ENCODE measurements around the gene HERPUD2. TPM values are rescaled to one million over a fixed set of nuclear protein-coding genes. Genes with fewer than 3 reads are reported as not detected.
A peak's percentile ranks its signal among the peaks of the same experiment; 100 is the strongest.

The HERPUD2 gene
- polyA plus RNA-seq (2013), result 32.2 TPM

- peaks cover 0 to 7% (median under 1%) of the 10 kb centered on the region in 4 experiments for H3K36me3 ChIP-seq (ENCODE audit: control insufficient read depth in 4 of 4, insufficient read depth in 4 of 4, low read length in 3 of 4)
- peak within 1 kb of the TSS; percentile 92 to 95 for H3K27ac ChIP-seq (ENCODE audit: insufficient read depth in 1 of 2, low read depth in 1 of 2, low read length in 2 of 2, poor library complexity in 1 of 2, severe bottlenecking in 2 of 2)
- ChIA-PET POLR2A (interaction anchor here (0.8 to 2.0 kb wide), 3 partner anchors 15 to 106 kb away, joined by 3 to 12 read pairs (median 3); partner anchors contain the start of gene SEPTIN7), CTCF (interaction anchor here (1.3 to 3.6 kb wide), 3 partner anchors 10 to 50 kb away, joined by 5 to 15 read pairs (median 9); no protein-coding TSS in a partner anchor)
- DNase-seq, result peak; percentile 93 to 96 (median 95)
- no peaks in the 10 kb centered on the region for H3K27me3 ChIP-seq (replicated peaks in 2 of 5; ENCODE audit: control insufficient read depth in 4 of 5, insufficient read depth in 5 of 5, low read length in 4 of 5)
- peaks cover 19 to 53% (median 43%) of the 10 kb centered on the region in 4 experiments for H3K4me1 ChIP-seq (ENCODE audit: control extremely low read depth in 1 of 4, control insufficient read depth in 4 of 4, insufficient read depth in 4 of 4, low read length in 3 of 4)
- H3K4me3 ChIP-seq (ENCODE audit: control insufficient read depth in 1 of 7, extremely low read depth in 1 of 7, insufficient read depth in 4 of 7, low read depth in 2 of 7, low read length in 6 of 7), result peak within 1 kb of the TSS; percentile 83 to 99 (median 87)
- 0% methylated on average over 52 of the region's 68 CpGs for WGBS (ENCODE audit: insufficient coverage)
- H3K9me3 ChIP-seq (ENCODE audit: control extremely low read depth in 1 of 5, control insufficient read depth in 4 of 5, insufficient read depth in 2 of 5, low read depth in 1 of 5, low read length in 4 of 5), result no peaks in the 10 kb centered on the region
These were observed at the start of gene HERPUD2 for GRCh38 chr7:35694784-35695472. TSS of gene HERPUD2 (minus strand) at chr7:35695135. CDS start at chr7:35694330, 805 bp downstream.

GRCh38 chr7:35738889-35739288, 44.0 kb upstream of the HERPUD2 start:
- 100% methylated on average over 2 of the region's 3 CpGs for WGBS (ENCODE audit: insufficient coverage)
- no peak overlapping the region for H3K4me3 ChIP-seq (ENCODE audit: control insufficient read depth in 1 of 7, extremely low read depth in 1 of 7, insufficient read depth in 4 of 7, low read depth in 2 of 7, low read length in 6 of 7)
- H3K27me3 ChIP-seq (replicated peaks in 2 of 5; ENCODE audit: control insufficient read depth in 4 of 5, insufficient read depth in 5 of 5, low read length in 4 of 5), result no peaks in the 10 kb centered on the region
- DNase-seq, result no peak
- no peaks in the 10 kb centered on the region for H3K9me3 ChIP-seq (ENCODE audit: control extremely low read depth in 1 of 5, control insufficient read depth in 4 of 5, insufficient read depth in 2 of 5, low read depth in 1 of 5, low read length in 4 of 5)
- no peaks in the 10 kb centered on the region for H3K36me3 ChIP-seq (ENCODE audit: control insufficient read depth in 4 of 4, insufficient read depth in 4 of 4, low read length in 3 of 4)
- no peak overlapping the region for H3K27ac ChIP-seq (ENCODE audit: insufficient read depth in 1 of 2, low read depth in 1 of 2, low read length in 2 of 2, poor library complexity in 1 of 2, severe bottlenecking in 2 of 2)
- POLR2A ChIA-PET, result no interaction called here
- H3K4me1 ChIP-seq (ENCODE audit: control extremely low read depth in 1 of 4, control insufficient read depth in 4 of 4, insufficient read depth in 4 of 4, low read length in 3 of 4), result peaks cover 0 to 6% (median 0%) of the 10 kb centered on the region in 4 experiments
- CTCF ChIA-PET, result interaction anchor here (0.6 to 0.8 kb wide), 2 partner anchors 12 to 1100 kb away, joined by 3 read pairs; no protein-coding TSS in a partner anchor

GRCh38 chr7:35736725-35737124, 41.8 kb upstream of the HERPUD2 start:
- DNase-seq, result no peak
- WGBS (ENCODE audit: insufficient coverage), result no CpG with 5 or more reads among the region's 1 CpG
- ChIA-PET POLR2A (no interaction called here), CTCF (interaction anchor here (1.0 to 1.4 kb wide), 2 partner anchors 50 to 583 kb away, joined by 3 read pairs; no protein-coding TSS in a partner anchor)
- Histone ChIP-seq H3K9me3 (ENCODE audit: control extremely low read depth in 1 of 5, control insufficient read depth in 4 of 5, insufficient read depth in 2 of 5, low read depth in 1 of 5, low read length in 4 of 5) (no peaks in the 10 kb centered on the region), H3K36me3 (ENCODE audit: control insufficient read depth in 4 of 4, insufficient read depth in 4 of 4, low read length in 3 of 4) (no peaks in the 10 kb centered on the region), H3K4me1 (ENCODE audit: control extremely low read depth in 1 of 4, control insufficient read depth in 4 of 4, insufficient read depth in 4 of 4, low read length in 3 of 4) (peaks cover 0 to 6% (median 0%) of the 10 kb centered on the region in 4 experiments), H3K27me3 (replicated peaks in 2 of 5; ENCODE audit: control insufficient read depth in 4 of 5, insufficient read depth in 5 of 5, low read length in 4 of 5) (no peaks in the 10 kb centered on the region), H3K4me3 (ENCODE audit: control insufficient read depth in 1 of 7, extremely low read depth in 1 of 7, insufficient read depth in 4 of 7, low read depth in 2 of 7, low read length in 6 of 7) (no peak overlapping the region), H3K27ac (ENCODE audit: insufficient read depth in 1 of 2, low read depth in 1 of 2, low read length in 2 of 2, poor library complexity in 1 of 2, severe bottlenecking in 2 of 2) (no peak overlapping the region)

GRCh38 chr7:35735396-35735795, 40.5 kb upstream of the HERPUD2 start:
- H3K27ac ChIP-seq (ENCODE audit: insufficient read depth in 1 of 2, low read depth in 1 of 2, low read length in 2 of 2, poor library complexity in 1 of 2, severe bottlenecking in 2 of 2), result no peak overlapping the region
- CTCF ChIA-PET, result interaction anchor here (1.0 to 1.4 kb wide), 2 partner anchors 49 to 585 kb away, joined by 3 read pairs; no protein-coding TSS in a partner anchor
- POLR2A ChIA-PET, result no interaction called here

GRCh38 chr7:35734001-35734483, 39.1 kb upstream of the HERPUD2 start:
- H3K27me3 ChIP-seq (replicated peaks in 2 of 5; ENCODE audit: control insufficient read depth in 4 of 5, insufficient read depth in 5 of 5, low read length in 4 of 5), result no peaks in the 10 kb centered on the region
- no peak overlapping the region for H3K4me3 ChIP-seq (ENCODE audit: control insufficient read depth in 1 of 7, extremely low read depth in 1 of 7, insufficient read depth in 4 of 7, low read depth in 2 of 7, low read length in 6 of 7)
- WGBS (ENCODE audit: insufficient coverage), result 94% methylated on average over 4 of the region's 5 CpGs
- peaks cover 0 to 24% (median under 1%) of the 10 kb centered on the region in 4 experiments for H3K4me1 ChIP-seq (ENCODE audit: control extremely low read depth in 1 of 4, control insufficient read depth in 4 of 4, insufficient read depth in 4 of 4, low read length in 3 of 4)
- no peak overlapping the region for H3K27ac ChIP-seq (ENCODE audit: insufficient read depth in 1 of 2, low read depth in 1 of 2, low read length in 2 of 2, poor library complexity in 1 of 2, severe bottlenecking in 2 of 2)
- ChIA-PET CTCF (interaction anchor here (1.0 kb wide), 1 partner anchor 16 kb away, joined by 3 read pairs; no protein-coding TSS in a partner anchor), POLR2A (no interaction called here)
- DNase-seq, result no peak
- no peaks in the 10 kb centered on the region for H3K36me3 ChIP-seq (ENCODE audit: control insufficient read depth in 4 of 4, insufficient read depth in 4 of 4, low read length in 3 of 4)
- no peaks in the 10 kb centered on the region for H3K9me3 ChIP-seq (ENCODE audit: control extremely low read depth in 1 of 5, control insufficient read depth in 4 of 5, insufficient read depth in 2 of 5, low read depth in 1 of 5, low read length in 4 of 5)

More at GRCh38 chr7:35735396-35735795, 40.5 kb upstream of the HERPUD2 start:
- 80% methylated on average over 1 of the region's 3 CpGs for WGBS (ENCODE audit: insufficient coverage)
- Histone ChIP-seq H3K4me3 (ENCODE audit: control insufficient read depth in 1 of 7, extremely low read depth in 1 of 7, insufficient read depth in 4 of 7, low read depth in 2 of 7, low read length in 6 of 7) (no peak overlapping the region), H3K27me3 (replicated peaks in 2 of 5; ENCODE audit: control insufficient read depth in 4 of 5, insufficient read depth in 5 of 5, low read length in 4 of 5) (no peaks in the 10 kb centered on the region), H3K4me1 (ENCODE audit: control extremely low read depth in 1 of 4, control insufficient read depth in 4 of 4, insufficient read depth in 4 of 4, low read length in 3 of 4) (peaks cover 0 to 12% (median 0%) of the 10 kb centered on the region in 4 experiments), H3K36me3 (ENCODE audit: control insufficient read depth in 4 of 4, insufficient read depth in 4 of 4, low read length in 3 of 4) (no peaks in the 10 kb centered on the region), H3K9me3 (ENCODE audit: control extremely low read depth in 1 of 5, control insufficient read depth in 4 of 5, insufficient read depth in 2 of 5, low read depth in 1 of 5, low read length in 4 of 5) (no peaks in the 10 kb centered on the region)
- DNase-seq, result no peak

GRCh38 chr7:35731349-35731748, 36.4 kb upstream of the HERPUD2 start:
- no peak overlapping the region for H3K27ac ChIP-seq (ENCODE audit: insufficient read depth in 1 of 2, low read depth in 1 of 2, low read length in 2 of 2, poor library complexity in 1 of 2, severe bottlenecking in 2 of 2)
- 100% methylated on average over 1 of the region's 3 CpGs for WGBS (ENCODE audit: insufficient coverage)
- H3K4me1 ChIP-seq (ENCODE audit: control extremely low read depth in 1 of 4, control insufficient read depth in 4 of 4, insufficient read depth in 4 of 4, low read length in 3 of 4), result peaks cover 0 to 37% (median 2%) of the 10 kb centered on the region in 4 experiments
- no peaks in the 10 kb centered on the region for H3K9me3 ChIP-seq (ENCODE audit: control extremely low read depth in 1 of 5, control insufficient read depth in 4 of 5, insufficient read depth in 2 of 5, low read depth in 1 of 5, low read length in 4 of 5)
- ChIA-PET CTCF (no interaction called here), POLR2A (no interaction called here)
- no peak for DNase-seq
- no peaks in the 10 kb centered on the region for H3K27me3 ChIP-seq (replicated peaks in 2 of 5; ENCODE audit: control insufficient read depth in 4 of 5, insufficient read depth in 5 of 5, low read length in 4 of 5)
- no peaks in the 10 kb centered on the region for H3K36me3 ChIP-seq (ENCODE audit: control insufficient read depth in 4 of 4, insufficient read depth in 4 of 4, low read length in 3 of 4)
- H3K4me3 ChIP-seq (ENCODE audit: control insufficient read depth in 1 of 7, extremely low read depth in 1 of 7, insufficient read depth in 4 of 7, low read depth in 2 of 7, low read length in 6 of 7), result no peak overlapping the region

Measured in common myeloid progenitor, CD34-positive (primary cell).